CD4-positive, CD25-positive, alpha-beta regulatory T cell (primary cell): ENCODE results near the gene FAM118B. TPM values are rescaled to one million over a fixed set of nuclear protein-coding genes. Genes with fewer than 3 reads are reported as not detected.

Experiments used
- ATAC-seq, 2 donors: fragments of 150-1000 bp; cut with Tn5 transposase; one replicate each; pipeline ENCODE4 v1.10.0; 2021; ENCODE audit warnings: low read depth in 2 of 2, moderate number of reproducible peaks in 2 of 2, moderate library complexity in 1 of 2
- DNase-seq, 3 donors: peaks; one replicate each; pipeline versions ENCODE4 v3.0.0 to v3.0.0-alpha.2; 2012 to 2022; ENCODE audit warnings: mixed read lengths in 1 of 3
- H3K27ac ChIP-seq: one replicate; pipeline ENCODE4 v1.7.0; 2013; ENCODE audit warnings: mild to moderate bottlenecking, low read length; ENCODE audit not compliant: insufficient read depth, poor library complexity, severe bottlenecking
- H3K27me3 ChIP-seq: one replicate; pipeline ENCODE4 v1.7.0; 2013; ENCODE audit warnings: low read length; ENCODE audit not compliant: control insufficient read depth, insufficient read depth
- H3K36me3 ChIP-seq: one replicate; pipeline ENCODE4 v1.7.0; 2013; ENCODE audit warnings: mild to moderate bottlenecking, low read length, moderate library complexity; ENCODE audit not compliant: control insufficient read depth, insufficient read depth
- H3K4me1 ChIP-seq: 2 replicates; pipeline ENCODE4 v1.7.0; 2013; ENCODE audit warnings: mild to moderate bottlenecking, low read length; ENCODE audit not compliant: insufficient read depth, control insufficient read depth, poor library complexity, severe bottlenecking
- H3K4me3 ChIP-seq: one replicate; pipeline ENCODE4 v1.7.0; 2013; ENCODE audit warnings: low read depth, mild to moderate bottlenecking, low read length, moderate library complexity
- H3K9me3 ChIP-seq, 2 experiments: 1 replicate in 1 of 2; 2 replicates in 1 of 2; pipeline ENCODE4 v1.7.0; 2013; ENCODE audit warnings: low read length in 2 of 2, mild to moderate bottlenecking in 1 of 2, moderate library complexity in 1 of 2; ENCODE audit not compliant: control insufficient read depth in 2 of 2
- H3K27ac Mint-ChIP-seq, 3 donors: one replicate each; pipeline ENCODE4 v1.8.0; 2020 to 2022; ENCODE audit warnings: mild to moderate bottlenecking in 3 of 3, mixed read lengths in 3 of 3, moderate library complexity in 2 of 3
- H3K27me3 Mint-ChIP-seq: one replicate; pipeline ENCODE4 v1.8.0; 2022; ENCODE audit warnings: mild to moderate bottlenecking, mixed read lengths
- H3K36me3 Mint-ChIP-seq: one replicate; pipeline ENCODE4 v1.8.0; 2020; ENCODE audit warnings: mixed read lengths
- H3K4me1 Mint-ChIP-seq, 4 donors: one replicate each; pipeline ENCODE4 v1.8.0; 2020 to 2022; ENCODE audit warnings: mixed read lengths in 4 of 4, mild to moderate bottlenecking in 1 of 4
- H3K4me3 Mint-ChIP-seq, 4 donors: one replicate each; pipeline ENCODE4 v1.8.0; 2020 to 2022; ENCODE audit warnings: mild to moderate bottlenecking in 4 of 4, mixed read lengths in 4 of 4, moderate library complexity in 3 of 4
- H3K9me3 Mint-ChIP-seq, 7 donors: one replicate each; pipeline ENCODE4 v1.8.0; 2020 to 2022; ENCODE audit warnings: mixed read lengths in 7 of 7, mild to moderate bottlenecking in 3 of 7, moderate library complexity in 2 of 7
- polyA plus RNA-seq, 4 donors: library from polyadenylated mRNA; unstranded; fragments of 300-500 nt; fragmentation: Illumina TruSeq; gene quantifications; one replicate each; pipeline ENCODE4 v1.2.3, GENCODE V29; 2021
- total RNA-seq: library from RNA; stranded (reverse); gene quantifications from one replicate; pipeline ENCODE4 v1.2.3, GENCODE V29; 2022

FAM118B gene
- total and polyA plus RNA-seq, 5 donors from 2014 or later: 4.4 to 17.0 (median 16.7) TPM

DNA sequence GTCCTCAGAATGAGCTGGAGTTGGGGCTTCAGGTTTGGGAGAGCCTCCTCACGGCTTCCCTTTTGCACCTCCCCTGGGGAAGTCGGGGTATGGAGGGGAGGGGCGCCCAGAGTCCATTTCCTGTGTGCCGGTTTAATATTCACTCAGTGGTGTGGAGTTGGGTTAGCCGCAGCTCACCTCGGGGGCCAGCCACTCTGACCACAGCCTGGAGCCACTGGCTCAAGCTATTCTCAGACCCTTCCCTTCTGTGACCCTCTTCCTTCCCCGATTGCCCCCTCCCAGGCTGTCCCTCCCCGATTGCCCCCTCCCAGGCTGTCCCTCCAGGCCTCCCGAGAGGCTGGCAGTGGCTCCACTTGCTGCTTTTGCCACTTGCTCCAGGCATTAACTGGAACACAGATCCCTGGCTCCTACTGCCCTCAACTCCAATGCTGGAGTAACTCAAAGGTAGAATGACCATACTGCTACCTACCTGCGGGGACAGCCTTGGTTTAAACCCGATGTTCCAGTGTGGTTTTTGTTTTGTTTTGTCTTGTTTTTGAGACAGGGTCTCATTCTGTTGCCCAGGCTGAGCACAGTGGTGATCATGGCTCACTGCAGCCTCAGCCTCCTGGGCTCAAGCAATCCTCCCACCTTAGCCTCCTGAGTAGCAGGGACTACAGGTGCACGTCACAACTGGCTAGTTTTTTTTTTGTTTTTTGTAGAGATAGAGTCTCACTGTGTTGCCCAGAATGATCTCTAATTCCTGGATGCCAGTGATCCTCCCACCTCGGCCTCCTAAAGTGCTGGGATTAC is 29.4 kb upstream of the FAM118B start:
- Histone ChIP-seq H3K9me3 (no peaks in the 10 kb centered on the region), H3K27me3 (no peaks in the 10 kb centered on the region), H3K36me3 (no peaks in the 10 kb centered on the region), H3K4me3 (no peak overlapping the region), H3K4me1 (no peaks in the 10 kb centered on the region), H3K27ac (no peak overlapping the region)
- no peak overlapping the region for H3K4me3 Mint-ChIP-seq
- H3K36me3 Mint-ChIP-seq: peaks cover 5% of the 10 kb centered on the region
- H3K27me3 Mint-ChIP-seq: no peaks in the 10 kb centered on the region
- H3K4me1 Mint-ChIP-seq: peaks cover 0 to under 1% (median 0%) of the 10 kb centered on the region in 4 donors
- no peaks in the 10 kb centered on the region for H3K9me3 Mint-ChIP-seq
- no peak for DNase-seq
- H3K27ac Mint-ChIP-seq: no peak overlapping the region
- ATAC-seq: no peak

DNA sequence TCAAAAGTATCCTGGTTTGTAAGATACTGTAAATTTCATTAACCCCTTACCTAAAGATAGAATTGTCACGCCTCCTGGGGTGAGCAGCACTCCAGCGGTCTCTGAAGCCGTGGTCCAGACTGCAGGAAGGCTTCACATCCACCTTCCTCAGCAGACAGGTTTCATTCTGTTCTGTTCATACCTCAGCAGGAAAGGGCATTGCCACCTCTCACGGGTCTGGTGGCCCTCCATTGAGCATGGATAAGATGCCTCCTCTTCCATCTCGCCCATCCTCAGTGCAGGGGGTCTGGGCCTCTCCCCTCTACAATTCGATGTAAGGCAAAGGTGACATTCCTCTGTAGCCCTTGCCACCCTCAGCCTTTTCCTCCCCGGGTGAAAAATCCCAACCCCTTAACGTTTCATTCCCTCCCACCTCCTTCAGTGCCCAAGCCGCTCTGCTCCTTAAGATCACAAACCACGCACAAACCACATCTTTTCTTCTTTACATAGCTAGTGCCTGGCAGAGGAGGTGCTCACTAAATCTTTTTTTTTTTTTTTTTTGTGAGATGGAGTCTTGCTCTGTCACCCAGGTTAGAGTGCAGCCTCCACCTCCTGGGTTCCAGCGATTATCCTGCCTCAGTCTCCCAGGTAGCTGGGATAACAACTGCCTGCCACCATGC is 28.7 kb upstream of the FAM118B start:
- ATAC-seq: no peak

DNA sequence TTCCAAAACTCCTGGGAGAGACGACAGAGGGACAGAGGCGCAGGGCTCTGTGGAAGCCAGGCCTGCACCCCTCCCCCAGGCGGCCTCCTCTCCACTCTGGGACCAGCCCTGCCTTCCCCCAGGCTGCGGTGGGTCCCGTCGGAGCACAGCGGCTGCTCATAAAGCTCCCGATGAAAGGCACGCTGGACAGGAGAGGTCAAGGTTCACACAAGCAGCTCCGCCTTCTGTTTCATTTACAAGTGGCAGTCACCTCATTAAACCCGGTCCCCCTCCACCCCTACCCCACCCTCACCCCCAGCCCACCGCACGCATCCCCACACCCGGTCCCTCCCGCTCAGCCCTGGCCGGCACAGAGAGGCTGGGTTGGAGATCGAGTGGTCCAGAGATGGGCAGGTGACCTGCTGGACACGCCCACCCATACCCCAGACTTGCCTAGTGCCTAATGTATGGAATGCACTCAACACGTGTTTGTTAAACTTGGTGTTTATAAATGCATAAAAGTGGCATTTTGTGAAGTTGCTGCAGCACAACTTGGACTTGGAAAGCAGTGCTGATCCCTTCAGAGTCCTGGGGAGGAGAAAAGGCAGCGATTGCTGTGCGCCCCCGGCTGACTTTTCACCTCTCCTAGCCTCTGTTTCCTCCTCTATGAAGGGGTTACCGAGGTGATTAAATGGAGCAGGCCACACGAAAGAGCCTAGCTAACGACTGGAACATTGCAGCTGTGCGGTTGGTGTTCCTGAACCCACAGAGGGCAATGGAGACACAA is 26.1 kb upstream of the FAM118B start:
- Histone ChIP-seq H3K9me3 (no peaks in the 10 kb centered on the region), H3K36me3 (no peaks in the 10 kb centered on the region), H3K4me3 (no peak overlapping the region), H3K27me3 (no peaks in the 10 kb centered on the region), H3K27ac (no peak overlapping the region), H3K4me1 (no peaks in the 10 kb centered on the region)
- ATAC-seq (no peak), DNase-seq (no peak)
- Mint-ChIP-seq H3K4me1 (peaks cover 0 to 3% (median 1%) of the 10 kb centered on the region in 4 donors), H3K4me3 (no peak overlapping the region), H3K27ac (no peak overlapping the region), H3K36me3 (peaks cover 13% of the 10 kb centered on the region), H3K27me3 (no peaks in the 10 kb centered on the region), H3K9me3 (no peaks in the 10 kb centered on the region)

More for the DNA sequence above, 28.7 kb upstream of the FAM118B start:
- H3K4me1 Mint-ChIP-seq: peaks cover 0 to 2% (median 0%) of the 10 kb centered on the region in 4 donors
- DNase-seq: no peak
- no peak overlapping the region for H3K27ac Mint-ChIP-seq
- H3K27ac ChIP-seq: no peak overlapping the region
- no peaks in the 10 kb centered on the region for H3K36me3 ChIP-seq
- no peaks in the 10 kb centered on the region for H3K27me3 ChIP-seq
- H3K36me3 Mint-ChIP-seq: peaks cover 7% of the 10 kb centered on the region
- H3K4me3 Mint-ChIP-seq: no peak overlapping the region
- no peaks in the 10 kb centered on the region for H3K9me3 ChIP-seq
- no peaks in the 10 kb centered on the region for H3K4me1 ChIP-seq
- H3K4me3 ChIP-seq: no peak overlapping the region
- H3K27me3 Mint-ChIP-seq: no peaks in the 10 kb centered on the region
- no peaks in the 10 kb centered on the region for H3K9me3 Mint-ChIP-seq

DNA sequence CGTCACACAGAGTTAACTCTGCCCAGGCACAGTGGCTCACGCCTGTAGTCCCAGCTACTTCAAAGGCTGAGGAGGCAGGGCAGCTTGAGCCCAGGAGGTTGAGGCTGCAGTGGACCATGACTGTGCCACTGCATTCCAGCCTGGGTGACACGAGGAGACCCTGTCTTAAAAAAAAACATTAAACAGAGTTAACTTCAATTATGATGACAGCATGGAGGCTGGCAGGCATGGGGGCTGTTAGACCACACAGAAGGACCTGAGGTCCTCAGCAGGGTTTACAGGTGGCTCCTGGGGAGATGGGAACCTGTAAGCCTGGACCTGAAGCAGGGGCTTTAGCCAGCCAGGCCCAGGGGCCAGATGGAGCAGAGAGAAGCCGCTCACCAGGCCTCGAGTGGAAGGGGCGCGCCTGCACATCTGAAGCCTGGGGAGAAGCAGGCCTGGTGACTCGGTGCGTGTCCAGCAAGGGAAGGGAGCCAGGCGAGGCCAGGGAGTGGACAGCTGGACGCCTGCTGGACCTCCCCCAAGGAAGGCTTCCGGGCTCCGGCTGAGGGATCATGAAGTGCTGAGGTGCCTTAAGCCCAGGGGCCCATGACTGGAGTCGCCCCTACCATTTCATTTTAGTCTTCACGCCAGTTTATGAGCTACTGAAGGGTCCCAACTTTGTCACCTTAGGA is 25.4 kb upstream of the FAM118B start:
- Mint-ChIP-seq H3K9me3 (no peaks in the 10 kb centered on the region), H3K36me3 (peaks cover 19% of the 10 kb centered on the region), H3K4me1 (peaks cover 0 to 4% (median 1%) of the 10 kb centered on the region in 4 donors), H3K4me3 (no peak overlapping the region), H3K27ac (no peak overlapping the region), H3K27me3 (no peaks in the 10 kb centered on the region)
- Histone ChIP-seq H3K36me3 (peaks cover 5% of the 10 kb centered on the region), H3K4me1 (no peaks in the 10 kb centered on the region), H3K9me3 (no peaks in the 10 kb centered on the region), H3K27ac (no peak overlapping the region), H3K4me3 (no peak overlapping the region), H3K27me3 (no peaks in the 10 kb centered on the region)
- no peak for DNase-seq
- no peak for ATAC-seq

GRCh38 chr11:126186708-126187529 is 24.7 kb upstream of the FAM118B start:
- no peaks in the 10 kb centered on the region for H3K9me3 Mint-ChIP-seq
- H3K4me1 ChIP-seq: no peaks in the 10 kb centered on the region
- no peak for DNase-seq
- peaks cover 0 to 4% (median 2%) of the 10 kb centered on the region in 4 donors for H3K4me1 Mint-ChIP-seq
- no peak for ATAC-seq
- H3K27ac Mint-ChIP-seq: no peak overlapping the region
- peaks cover 22% of the 10 kb centered on the region for H3K36me3 Mint-ChIP-seq
- H3K27me3 ChIP-seq: no peaks in the 10 kb centered on the region
- H3K36me3 ChIP-seq: peaks cover 11% of the 10 kb centered on the region
- no peak overlapping the region for H3K27ac ChIP-seq
- H3K4me3 Mint-ChIP-seq: no peak overlapping the region
- H3K9me3 ChIP-seq: no peaks in the 10 kb centered on the region
- H3K27me3 Mint-ChIP-seq: no peaks in the 10 kb centered on the region
- H3K4me3 ChIP-seq: no peak overlapping the region

- DNase-seq (no peak), ATAC-seq (no peak)
- no peak overlapping the region for H3K4me3 ChIP-seq
- H3K9me3 Mint-ChIP-seq: no peaks in the 10 kb centered on the region
- no peaks in the 10 kb centered on the region for H3K27me3 ChIP-seq
- H3K9me3 ChIP-seq: no peaks in the 10 kb centered on the region
- H3K36me3 ChIP-seq: peaks cover 16% of the 10 kb centered on the region
- no peak overlapping the region for H3K27ac ChIP-seq
- peaks cover 0 to 7% (median 2%) of the 10 kb centered on the region in 4 donors for H3K4me1 Mint-ChIP-seq
- H3K4me3 Mint-ChIP-seq: no peak overlapping the region
- H3K36me3 Mint-ChIP-seq: peaks cover 22% of the 10 kb centered on the region
- H3K4me1 ChIP-seq: no peaks in the 10 kb centered on the region
- H3K27me3 Mint-ChIP-seq: no peaks in the 10 kb centered on the region
- peak overlapping the region in 2 of 3 donors; percentile 44 to 62 for H3K27ac Mint-ChIP-seq
Observed at GRCh38 chr11:126188332-126189108, 23.1 kb upstream of the FAM118B start.
